Measurements from ENCODE around the gene LOXHD1. TPM values are rescaled to one million over a fixed set of nuclear protein-coding genes. Genes with fewer than 3 reads are reported as not detected.

Gene LOXHD1
- total RNA-seq, 2 experiments from 2014 or later: not detected

DNA sequence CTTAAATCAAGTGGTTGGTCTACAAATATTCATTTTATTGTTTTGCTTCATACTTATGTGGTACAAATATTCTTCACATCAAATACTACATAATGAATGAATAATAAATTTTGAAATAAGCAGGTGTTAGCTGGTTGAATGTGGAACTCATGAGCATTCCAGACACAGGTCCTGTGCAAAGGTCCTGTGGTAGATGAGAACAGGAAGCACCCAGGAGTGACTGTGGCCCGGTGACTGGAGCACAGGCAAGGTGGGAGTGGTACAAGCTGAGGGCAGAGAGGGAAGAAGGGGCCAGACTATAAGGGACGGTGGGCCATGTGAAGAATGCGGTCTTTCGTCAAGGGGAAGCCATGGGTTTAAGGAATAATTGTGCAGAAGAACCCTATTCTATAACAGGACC, 26.2 kb upstream of the LOXHD1 start:
- intact Hi-C loops (cut with DNase I, micrococcal nuclease): no loop called here
- Mint-ChIP-seq H3K9me3 (no peaks in the 10 kb centered on the region), H3K27ac (no peak overlapping the region), H3K27me3 (no peaks in the 10 kb centered on the region), H3K4me3 (no peak overlapping the region), H3K36me3 (ENCODE audit: low read depth) (no peaks in the 10 kb centered on the region), H3K4me1 (ENCODE audit: low read depth) (no peaks in the 10 kb centered on the region)
- CTCF ChIA-PET: no interaction called here
- H3K27ac ChIP-seq (ENCODE audit: low read depth in 1 of 2, low read length in 2 of 2): no peak overlapping the region
- no peaks in the 10 kb centered on the region for H3K27me3 ChIP-seq (ENCODE audit: control insufficient read depth in 1 of 2, insufficient read depth in 2 of 2, low read length in 2 of 2)
- no peaks in the 10 kb centered on the region for H3K4me1 ChIP-seq (ENCODE audit: insufficient read depth, low read length)
- no peak for TF ChIP-seq CTCF (IDR thresholded peaks at IDR 0.05)
- H3K36me3 ChIP-seq (ENCODE audit: insufficient read depth, low read length): no peaks in the 10 kb centered on the region
- DNase-seq (no peak), ATAC-seq (ENCODE audit: poor library complexity) (no peak)
- no peak overlapping the region for H3K4me3 ChIP-seq (ENCODE audit: low read length)
- peaks cover 0 to 9% of the 10 kb centered on the region in 2 experiments for H3K9me3 ChIP-seq (ENCODE audit: control insufficient read depth in 1 of 2, insufficient read depth in 1 of 2, low read length in 2 of 2)
- POLR2A ChIA-PET: no interaction called here

- DNase-seq: no peak
- no peak overlapping the region for H3K4me3 Mint-ChIP-seq
- no peak overlapping the region for H3K27ac Mint-ChIP-seq
- intact Hi-C loops (cut with DNase I, micrococcal nuclease): no loop called here
- Histone ChIP-seq H3K36me3 (ENCODE audit: insufficient read depth, low read length) (no peaks in the 10 kb centered on the region), H3K4me3 (ENCODE audit: low read length) (no peak overlapping the region), H3K9me3 (ENCODE audit: control insufficient read depth in 1 of 2, insufficient read depth in 1 of 2, low read length in 2 of 2) (peaks cover 0 to 9% of the 10 kb centered on the region in 2 experiments), H3K4me1 (ENCODE audit: insufficient read depth, low read length) (no peaks in the 10 kb centered on the region), H3K27ac (ENCODE audit: low read depth in 1 of 2, low read length in 2 of 2) (no peak overlapping the region), H3K27me3 (ENCODE audit: control insufficient read depth in 1 of 2, insufficient read depth in 2 of 2, low read length in 2 of 2) (no peaks in the 10 kb centered on the region)
- no peaks in the 10 kb centered on the region for H3K9me3 Mint-ChIP-seq
- TF ChIP-seq CTCF (IDR thresholded peaks at IDR 0.05): no peak
- H3K27me3 Mint-ChIP-seq: no peaks in the 10 kb centered on the region
- H3K4me1 Mint-ChIP-seq (ENCODE audit: low read depth): no peaks in the 10 kb centered on the region
- ChIA-PET POLR2A (no interaction called here), CTCF (no interaction called here)
- no peak for ATAC-seq (ENCODE audit: poor library complexity)
- H3K36me3 Mint-ChIP-seq (ENCODE audit: low read depth): no peaks in the 10 kb centered on the region
Measured at GRCh38 chr18:46680784-46681695, 24.0 kb upstream of the LOXHD1 start.

- Mint-ChIP-seq H3K4me3 (no peak overlapping the region), H3K27me3 (no peaks in the 10 kb centered on the region), H3K27ac (no peak overlapping the region), H3K9me3 (no peaks in the 10 kb centered on the region), H3K36me3 (ENCODE audit: low read depth) (no peaks in the 10 kb centered on the region), H3K4me1 (ENCODE audit: low read depth) (no peaks in the 10 kb centered on the region)
- ChIA-PET CTCF (no interaction called here), POLR2A (no interaction called here)
- no peak for ATAC-seq (ENCODE audit: poor library complexity)
- intact Hi-C loops (cut with DNase I, micrococcal nuclease): no loop called here
- no peak for DNase-seq
- Histone ChIP-seq H3K4me1 (ENCODE audit: insufficient read depth, low read length) (no peaks in the 10 kb centered on the region), H3K4me3 (ENCODE audit: low read length) (no peak overlapping the region), H3K36me3 (ENCODE audit: insufficient read depth, low read length) (no peaks in the 10 kb centered on the region), H3K27me3 (ENCODE audit: control insufficient read depth in 1 of 2, insufficient read depth in 2 of 2, low read length in 2 of 2) (no peaks in the 10 kb centered on the region), H3K27ac (ENCODE audit: low read depth in 1 of 2, low read length in 2 of 2) (no peak overlapping the region), H3K9me3 (ENCODE audit: control insufficient read depth in 1 of 2, insufficient read depth in 1 of 2, low read length in 2 of 2) (peaks cover 0 to 9% of the 10 kb centered on the region in 2 experiments)
- no peak for TF ChIP-seq CTCF (IDR thresholded peaks at IDR 0.05)
Measured at GRCh38 chr18:46679846-46680598, 23.0 kb upstream of the LOXHD1 start.
